Endothelial cell of umbilical vein (primary cell): ENCODE measurements around the gene CACNA2D1. TPM values are rescaled to one million over a fixed set of nuclear protein-coding genes. Genes with fewer than 3 reads are reported as not detected.

Experiments used
- BruUV-seq: library from RNA; stranded (reverse); fragments of 400-500 nt; replicated peaks from 2 replicates; lab custom pipeline; 2021; lab: Mats Ljungman, UMichigan
- CTCF ChIA-PET: fragments of 300-600, 350-600 bp; sonication (Branson Sonifier 250); formaldehyde crosslinking; loops from one replicate; lab custom pipeline; 2021; ENCODE audit warnings: antibody characterized with exemption, inconsistent platforms; lab: Charles Lee
- POLR2A ChIA-PET: fragments of 300-600, 350-600 bp; sonication (Branson Sonifier 250); formaldehyde crosslinking; loops from one replicate; lab custom pipeline; 2021; ENCODE audit warnings: antibody characterized with exemption, inconsistent platforms; lab: Charles Lee
- DNase-seq: peaks from one replicate; pipeline ENCODE4 v3.0.0-alpha.2; 2011; ENCODE audit warnings: low read depth, low spot score
- FAIRE-seq: peaks from 2 replicates; lab custom pipeline; 2011; peaks lifted over from hg19 to GRCh38; lab: Jason Lieb, UNC
- H2AFZ ChIP-seq: 2 replicates; pipeline ENCODE4 v1.6.0; 2012; ENCODE audit warnings: low read depth, low read length, control low read depth, inconsistent platforms
- H3K27ac ChIP-seq: 2 replicates; pipeline ENCODE4 v1.5.1; 2011; ENCODE audit warnings: low read depth, mild to moderate bottlenecking, control low read depth, low read length, moderate library complexity; ENCODE audit not compliant: insufficient read depth
- H3K27me3 ChIP-seq, 2 experiments: 2 replicates each; pipeline versions ENCODE4 v1.6.0 to v1.6.1; 2011; ENCODE audit warnings: low read length in 2 of 2, mixed read lengths in 1 of 2; ENCODE audit not compliant: control insufficient read depth in 2 of 2, insufficient read depth in 2 of 2
- H3K36me3 ChIP-seq, 2 experiments: 2 replicates in 1 of 2; 3 replicates in 1 of 2; pipeline ENCODE4 v1.5.1; 2011; ENCODE audit warnings: low read length in 2 of 2, mild to moderate bottlenecking in 1 of 2, moderate library complexity in 1 of 2; ENCODE audit not compliant: control insufficient read depth in 2 of 2, insufficient read depth in 2 of 2; ENCODE audit errors: extremely low read depth in 1 of 2
- H3K4me1 ChIP-seq: 3 replicates; pipeline ENCODE4 v1.5.1; 2011; ENCODE audit warnings: mild to moderate bottlenecking, low read length; ENCODE audit not compliant: control insufficient read depth, insufficient read depth; ENCODE audit errors: extremely low read depth
- H3K4me2 ChIP-seq: 2 replicates; pipeline ENCODE4 v1.6.1; 2011; ENCODE audit warnings: low read length, control low read depth, mixed read lengths; ENCODE audit not compliant: insufficient read depth
- H3K4me3 ChIP-seq, 3 experiments: fragments of 200-600 bp in 1 of 3; sonication (generic), shearing (Covaris generic) in 1 of 3; replicated peaks in 1 of 3; 2 replicates each; pipeline ENCODE4 v1.5.1; 2011 to 2016; ENCODE audit warnings: control low read depth in 3 of 3, low read length in 3 of 3, mild to moderate bottlenecking in 2 of 3, inconsistent platforms in 1 of 3, low read depth in 1 of 3, moderate library complexity in 1 of 3; ENCODE audit not compliant: insufficient read depth in 1 of 3
- H3K79me2 ChIP-seq: 2 replicates; pipeline ENCODE4 v1.6.0; 2012; ENCODE audit warnings: low read length, inconsistent platforms; ENCODE audit not compliant: control insufficient read depth, insufficient read depth
- H3K9ac ChIP-seq: replicated peaks from 2 replicates; pipeline ENCODE3; 2011; ENCODE audit warnings: low read length, control low read depth; ENCODE audit not compliant: insufficient read depth; ENCODE audit errors: extremely low read depth
- H3K9me1 ChIP-seq: replicated peaks from 3 replicates; pipeline ENCODE4 v1.6.0; 2011; ENCODE audit warnings: mild to moderate bottlenecking, low read length; ENCODE audit not compliant: control insufficient read depth, insufficient read depth; ENCODE audit errors: extremely low read depth
- H3K9me3 ChIP-seq: replicated peaks from 2 replicates; pipeline ENCODE4 v1.5.1; 2012; ENCODE audit warnings: low read length, inconsistent platforms; ENCODE audit not compliant: control insufficient read depth, insufficient read depth
- H4K20me1 ChIP-seq: replicated peaks from 2 replicates; pipeline ENCODE3; 2011; ENCODE audit warnings: mild to moderate bottlenecking, low read length; ENCODE audit not compliant: control insufficient read depth, insufficient read depth; ENCODE audit errors: extremely low read depth
- CTCF ChIP-seq, 2 donors: IDR thresholded peaks; 1 replicate in 1 of 2; 2 replicates in 1 of 2; pipeline ENCODE4 v1.5.1; 2011; ENCODE audit warnings: low read length in 2 of 2, mild to moderate bottlenecking in 2 of 2, moderate library complexity in 2 of 2, control low read depth in 1 of 2, inconsistent platforms in 1 of 2, low read depth in 1 of 2; ENCODE audit not compliant: insufficient read depth in 1 of 2; ENCODE audit errors: extremely low read depth in 1 of 2
- EZH2 ChIP-seq: IDR thresholded peaks from 2 replicates; pipeline ENCODE4 v1.6.1; 2012; ENCODE audit warnings: borderline replicate concordance, low read depth, mild to moderate bottlenecking, moderate library complexity, low read length, inconsistent platforms; ENCODE audit not compliant: severe bottlenecking
- FOS ChIP-seq: IDR thresholded peaks from 2 replicates; pipeline ENCODE4 v1.6.1; 2011; ENCODE audit warnings: mild to moderate bottlenecking, low read length, moderate library complexity, borderline replicate concordance; ENCODE audit not compliant: insufficient read depth
- GATA2 ChIP-seq: IDR thresholded peaks from 2 replicates; pipeline ENCODE4 v1.7.0; 2011; ENCODE audit warnings: low read depth, mild to moderate bottlenecking, moderate library complexity, mixed read lengths, low read length; ENCODE audit not compliant: insufficient read length, insufficient read depth
- JUN ChIP-seq: IDR thresholded peaks from 2 replicates; pipeline ENCODE4 v1.6.1; 2011; ENCODE audit warnings: borderline replicate concordance, low read depth; ENCODE audit not compliant: insufficient read length, insufficient read depth
- MAX ChIP-seq: IDR thresholded peaks from 2 replicates; pipeline ENCODE4 v1.6.1; 2011; ENCODE audit not compliant: insufficient read depth, insufficient read length
- MYC ChIP-seq: IDR thresholded peaks from one replicate; pipeline ENCODE4 v1.6.1; 2011; ENCODE audit warnings: mild to moderate bottlenecking, low read depth, low read length
- POLR2A ChIP-seq: IDR thresholded peaks from 2 replicates; pipeline ENCODE4 v1.6.1; 2012; ENCODE audit warnings: low read depth, mild to moderate bottlenecking, control low read depth, low read length
- POLR2AphosphoS5 ChIP-seq: IDR thresholded peaks from 2 replicates; pipeline ENCODE4 v1.6.1; 2012; ENCODE audit warnings: low read depth, mild to moderate bottlenecking, control low read depth, low read length, moderate library complexity; ENCODE audit not compliant: insufficient read depth
- dilution Hi-C: fragments of 300-500 bp; cut with MboI; formaldehyde crosslinking; loops from one replicate; pipeline ENCODE4 v1.15.0; 2019; ENCODE audit warnings: low sequenced_read_pairs; ENCODE audit not compliant: extremely low pct_ligation_motif_present
- intact Hi-C: fragments of 100-400 bp; cut with micrococcal nuclease; formaldehyde crosslinking; loops from one replicate; pipeline ENCODE4 v1.10.0; 2022
- polyA plus RNA-seq, 4 experiments: library from polyadenylated mRNA; depleted of rRNA in 3 of 4; stranded (reverse) in 3 of 4; unstranded in 1 of 4; fragments of >200 nt; gene quantifications; 2 replicates each; pipeline versions ENCODE4 v1.2.1 to v1.2.3, GENCODE V29; 2011 to 2012; ENCODE audit warnings: missing spikeins in 1 of 4
- total RNA-seq: library from RNA; stranded (reverse); gene quantifications from 2 replicates; pipeline ENCODE4 v1.2.3, GENCODE V29; 2021

The CACNA2D1 gene
- total and polyA plus RNA-seq, 2 donors (not counting 3 experiments of a cell fraction or from before 2014, with no cell fraction given): 4.1 to 38.6 TPM

- Histone ChIP-seq H3K27me3 (no peaks in the 10 kb centered on the region), H3K9me1 (no peaks in the 10 kb centered on the region), H3K4me1 (no peaks in the 10 kb centered on the region), H3K4me3 (no peak overlapping the region), H3K27ac (no peak overlapping the region), H3K79me2 (no peaks in the 10 kb centered on the region), H3K4me2 (no peak overlapping the region), H3K9ac (no peak overlapping the region), H3K36me3 (no peaks in the 10 kb centered on the region), H2AFZ (no peak overlapping the region), H4K20me1 (no peaks in the 10 kb centered on the region), H3K9me3 (no peaks in the 10 kb centered on the region)
- ChIA-PET POLR2A (no interaction called here), CTCF (interaction anchor here (1.3 kb wide), 1 partner anchor 31 kb away, joined by 4 read pairs; no protein-coding TSS in a partner anchor)
- dilution Hi-C loops: no loop called here
- DNase-seq (no peak), FAIRE-seq (no peak)
- BruUV-seq: no TSS peak
- intact Hi-C loops: no loop called here
- TF ChIP-seq GATA2: no peak
- TF ChIP-seq MYC: no peak
- no peak for TF ChIP-seq EZH2
- TF ChIP-seq JUN: no peak
- TF ChIP-seq FOS: no peak
- TF ChIP-seq MAX: no peak
- no peak for TF ChIP-seq POLR2AphosphoS5
- TF ChIP-seq POLR2A: no peak
- no peak for TF ChIP-seq CTCF (IDR thresholded peaks at IDR 0.05; ENCODE audit: extremely low read depth in 1 of 2, insufficient read depth in 1 of 2, low read depth in 1 of 2, low read length in 2 of 2)
Observed at GRCh38 chr7:82450759-82451158, 7.2 kb upstream of the CACNA2D1 start.
